Neuronal stem cell (in vitro differentiated cells): ENCODE results near the gene SGK1.
"Not testable (repeated sequence)": the region's sequence is repeated elsewhere in the genome, so short reads cannot be mapped to it uniquely, and the experiment has no call there.

Experiments
- DNase-seq: peaks from one replicate; pipeline ENCODE4 v3.0.0-alpha.2; 2013; ENCODE audit warnings: low spot score
- H2AFZ ChIP-seq: one replicate; pipeline ENCODE4 v1.6.1; 2013; ENCODE audit warnings: mild to moderate bottlenecking, low read length, inconsistent platforms
- H2AK5ac ChIP-seq: 2 replicates; pipeline ENCODE4 v1.6.1; 2013; ENCODE audit warnings: low read depth, mild to moderate bottlenecking, inconsistent platforms, low read length, moderate library complexity, mixed read lengths
- H2BK120ac ChIP-seq: 2 replicates; pipeline ENCODE4 v1.6.1; 2013; ENCODE audit warnings: low read depth, mild to moderate bottlenecking, inconsistent platforms, low read length, moderate library complexity, mixed read lengths
- H2BK12ac ChIP-seq: one replicate; pipeline ENCODE4 v1.6.1; 2013; ENCODE audit warnings: low read length, inconsistent platforms
- H2BK15ac ChIP-seq: 2 replicates; pipeline ENCODE4 v1.6.1; 2013; ENCODE audit warnings: mild to moderate bottlenecking, low read length, inconsistent platforms, mixed read lengths
- H2BK5ac ChIP-seq: one replicate; pipeline ENCODE4 v1.6.1; 2013; ENCODE audit warnings: inconsistent platforms, mild to moderate bottlenecking, low read length, moderate library complexity
- H3K14ac ChIP-seq: one replicate; pipeline ENCODE4 v1.6.1; 2013; ENCODE audit warnings: low read length, inconsistent platforms
- H3K18ac ChIP-seq: 2 replicates; pipeline ENCODE4 v1.6.1; 2013; ENCODE audit warnings: low read length, inconsistent platforms
- H3K23ac ChIP-seq: 2 replicates; pipeline ENCODE4 v1.6.1; 2013; ENCODE audit warnings: low read depth, mild to moderate bottlenecking, mixed read lengths, low read length, inconsistent platforms; ENCODE audit not compliant: poor library complexity
- H3K27ac ChIP-seq: replicated peaks from 3 replicates; pipeline ENCODE4 v1.5.1; 2013; ENCODE audit warnings: low read length, inconsistent platforms
- H3K27me3 ChIP-seq, 3 experiments: 2 replicates each; pipeline ENCODE4 v1.6.1; 2013; ENCODE audit warnings: low read length in 3 of 3, mild to moderate bottlenecking in 2 of 3, inconsistent platforms in 1 of 3, low read depth in 1 of 3, mixed read lengths in 1 of 3, moderate library complexity in 1 of 3; ENCODE audit not compliant: control insufficient read depth in 3 of 3, insufficient read depth in 3 of 3
- H3K36me3 ChIP-seq, 2 donors: replicated peaks in 1 of 2; 2 replicates each; pipeline ENCODE4 v1.6.1; 2013; ENCODE audit warnings: low read length in 2 of 2; ENCODE audit not compliant: control insufficient read depth in 2 of 2, insufficient read depth in 2 of 2
- H3K4ac ChIP-seq: 2 replicates; pipeline ENCODE4 v1.6.1; 2013; ENCODE audit warnings: inconsistent platforms, mild to moderate bottlenecking, low read length, moderate library complexity
- H3K4me1 ChIP-seq, 2 donors: 1 replicate in 1 of 2; 2 replicates in 1 of 2; pipeline ENCODE4 v1.6.1; 2013; ENCODE audit warnings: low read length in 2 of 2, low read depth in 1 of 2; ENCODE audit not compliant: control insufficient read depth in 2 of 2, insufficient read depth in 1 of 2
- H3K4me2 ChIP-seq: one replicate; pipeline ENCODE4 v1.6.1; 2013; ENCODE audit warnings: mild to moderate bottlenecking, low read length, inconsistent platforms; ENCODE audit not compliant: insufficient read depth, poor library complexity, severe bottlenecking
- H3K4me3 ChIP-seq, 2 donors: 2 replicates each; pipeline ENCODE4 v1.5.1; 2013; ENCODE audit warnings: low read length in 2 of 2, mild to moderate bottlenecking in 2 of 2, inconsistent platforms in 1 of 2, moderate library complexity in 1 of 2
- H3K79me1 ChIP-seq: one replicate; pipeline ENCODE4 v1.6.1; 2013; ENCODE audit warnings: low read depth, mild to moderate bottlenecking, inconsistent platforms, low read length, moderate library complexity
- H3K9ac ChIP-seq: one replicate; pipeline ENCODE4 v1.6.1; 2013; ENCODE audit warnings: mild to moderate bottlenecking, low read depth, low read length, inconsistent platforms; ENCODE audit not compliant: poor library complexity
- H3K9me3 ChIP-seq, 2 donors: replicated peaks in 1 of 2; 2 replicates each; pipeline versions ENCODE3 to v1.6.1; 2013; ENCODE audit warnings: low read length in 2 of 2, mild to moderate bottlenecking in 2 of 2, inconsistent platforms in 1 of 2, low read depth in 1 of 2, mixed read lengths in 1 of 2, moderate library complexity in 1 of 2; ENCODE audit not compliant: control insufficient read depth in 2 of 2, insufficient read depth in 1 of 2
- H4K8ac ChIP-seq: one replicate; pipeline ENCODE4 v1.6.1; 2013; ENCODE audit warnings: low read depth, mild to moderate bottlenecking, inconsistent platforms, low read length, moderate library complexity
- H4K91ac ChIP-seq: one replicate; pipeline ENCODE4 v1.6.1; 2013; ENCODE audit warnings: low read length, low read depth, mild to moderate bottlenecking, inconsistent platforms; ENCODE audit not compliant: poor library complexity
- WGBS, 2 donors: extraction: QIAGEN DNeasy Blood & Tissue Kit; methylation state at CpG; one replicate each; pipeline ENCODE4 v1.1.7; 2013; ENCODE audit warnings: missing lambda C conversion rate in 2 of 2, mixed read lengths in 1 of 2; ENCODE audit not compliant: insufficient read length in 2 of 2, insufficient replicate concordance in 1 of 2; ENCODE audit errors: extremely low coverage in 2 of 2; 5-methylcytosine and 5-hydroxymethylcytosine counted together

Gene SGK1

DNA sequence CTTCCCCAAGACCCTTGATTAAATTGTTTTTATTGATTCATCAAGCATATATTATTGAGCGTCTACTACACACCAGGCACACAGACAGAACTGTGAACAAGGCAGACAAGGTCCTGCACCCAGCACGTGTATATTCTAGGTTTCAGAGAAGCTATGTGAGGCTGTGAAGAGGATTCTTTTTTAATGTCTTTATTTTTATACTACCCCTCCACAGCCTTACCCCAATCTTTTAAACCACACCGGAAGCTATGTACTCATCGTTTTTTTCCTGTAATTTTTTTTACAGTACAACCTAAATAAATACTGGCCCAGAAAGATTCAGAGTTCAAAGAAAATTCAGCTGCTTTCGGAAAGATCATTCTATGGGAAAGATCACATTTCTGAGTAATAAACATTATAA, 10.0 kb downstream of the SGK1 start:
- no peaks in the 10 kb centered on the region for H3K36me3 ChIP-seq
- no CpG with 5 or more reads among the region's 5 CpGs for WGBS, 2 donors

DNA sequence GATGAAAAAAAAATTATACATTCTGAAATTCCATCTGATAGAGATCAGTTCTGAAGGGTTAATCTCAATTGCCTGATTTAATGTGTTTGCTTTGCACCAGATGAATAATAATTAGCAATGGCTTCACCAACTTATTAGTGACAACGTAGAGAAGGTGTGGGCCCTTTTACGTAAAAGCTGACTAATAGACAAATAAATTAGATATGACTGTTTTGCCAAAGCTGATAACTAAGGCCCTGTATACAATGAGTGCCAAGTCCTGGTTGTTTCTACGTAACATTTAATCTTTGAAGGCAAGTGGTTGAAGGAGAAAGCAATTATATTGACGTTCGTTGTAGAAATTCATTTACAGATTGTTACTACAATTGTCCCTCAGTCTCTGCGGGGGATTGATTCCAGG, 10.8 kb downstream of the SGK1 start:
- no peak overlapping the region for H2BK15ac ChIP-seq
- H3K4me1 ChIP-seq = no peaks in the 10 kb centered on the region
- H3K23ac ChIP-seq = no peak overlapping the region
- no peak overlapping the region for H3K9ac ChIP-seq
- no peak overlapping the region for H4K91ac ChIP-seq
- DNase-seq = no peak
- H2BK120ac ChIP-seq = no peak overlapping the region
- H3K27me3 ChIP-seq = no peaks in the 10 kb centered on the region
- no peak overlapping the region for H3K4me2 ChIP-seq
- H2AK5ac ChIP-seq = no peak overlapping the region
- no peaks in the 10 kb centered on the region for H3K79me1 ChIP-seq
- H3K27ac ChIP-seq = no peak overlapping the region
- no peak overlapping the region for H2BK12ac ChIP-seq
- no peak overlapping the region for H2BK5ac ChIP-seq
- H3K14ac ChIP-seq = no peak overlapping the region
- no peak overlapping the region for H3K4me3 ChIP-seq
- no peak overlapping the region for H4K8ac ChIP-seq
- H3K18ac ChIP-seq = no peak overlapping the region
- no CpG with 5 or more reads among the region's 6 CpGs for WGBS, 2 donors
- H3K36me3 ChIP-seq = no peaks in the 10 kb centered on the region
- no peak overlapping the region for H2AFZ ChIP-seq
- H3K4ac ChIP-seq = no peak overlapping the region
- no peaks in the 10 kb centered on the region for H3K9me3 ChIP-seq

More for the DNA sequence above, 10.0 kb downstream of the SGK1 start:
- no peak for DNase-seq
- Histone ChIP-seq H3K18ac (no peak overlapping the region), H3K23ac (no peak overlapping the region), H2BK5ac (no peak overlapping the region), H3K9me3 (no peaks in the 10 kb centered on the region), H3K4me3 (no peak overlapping the region), H2AK5ac (no peak overlapping the region), H3K4me2 (no peak overlapping the region), H3K9ac (no peak overlapping the region), H3K27ac (no peak overlapping the region), H2BK120ac (no peak overlapping the region), H3K79me1 (no peaks in the 10 kb centered on the region), H2BK12ac (no peak overlapping the region), H2BK15ac (no peak overlapping the region), H3K14ac (no peak overlapping the region), H4K91ac (no peak overlapping the region), H3K27me3 (no peaks in the 10 kb centered on the region), H2AFZ (no peak overlapping the region), H4K8ac (no peak overlapping the region), H3K4me1 (no peaks in the 10 kb centered on the region), H3K4ac (no peak overlapping the region)

DNA sequence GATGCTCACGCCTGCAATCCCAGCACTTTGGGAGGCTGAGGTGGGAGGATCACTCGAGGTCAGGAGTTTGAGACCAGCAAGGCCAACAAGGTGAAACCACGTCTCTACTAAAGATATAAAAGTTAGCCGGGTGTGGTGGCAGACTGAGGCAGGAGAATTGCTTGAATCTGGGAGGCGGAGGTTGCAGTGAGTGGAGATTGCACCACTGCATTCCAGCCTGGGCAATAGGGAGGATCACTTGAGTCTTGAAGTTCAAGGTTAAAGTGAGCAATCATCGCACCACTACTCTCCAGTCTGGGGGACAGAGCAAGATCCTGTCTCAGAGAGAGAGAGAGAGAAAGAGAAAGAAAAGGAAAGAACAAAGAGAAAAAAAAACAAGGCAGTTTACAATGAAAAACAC, 13.5 kb downstream of the SGK1 start:
- not testable (repeated sequence) for H2BK12ac ChIP-seq, H3K27ac ChIP-seq, H2AFZ ChIP-seq, H3K27me3 ChIP-seq, H3K79me1 ChIP-seq, H3K4me3 ChIP-seq, H3K4me2 ChIP-seq, H3K9me3 ChIP-seq, H3K36me3 ChIP-seq, H4K91ac ChIP-seq, H3K4ac ChIP-seq, H3K4me1 ChIP-seq, H3K18ac ChIP-seq, H4K8ac ChIP-seq, H3K14ac ChIP-seq, DNase-seq, H2AK5ac ChIP-seq, H2BK120ac ChIP-seq, H3K23ac ChIP-seq, H3K9ac ChIP-seq, H2BK15ac ChIP-seq, H2BK5ac ChIP-seq
- WGBS, 2 donors = no CpG with 5 or more reads among the region's 6 CpGs

DNA sequence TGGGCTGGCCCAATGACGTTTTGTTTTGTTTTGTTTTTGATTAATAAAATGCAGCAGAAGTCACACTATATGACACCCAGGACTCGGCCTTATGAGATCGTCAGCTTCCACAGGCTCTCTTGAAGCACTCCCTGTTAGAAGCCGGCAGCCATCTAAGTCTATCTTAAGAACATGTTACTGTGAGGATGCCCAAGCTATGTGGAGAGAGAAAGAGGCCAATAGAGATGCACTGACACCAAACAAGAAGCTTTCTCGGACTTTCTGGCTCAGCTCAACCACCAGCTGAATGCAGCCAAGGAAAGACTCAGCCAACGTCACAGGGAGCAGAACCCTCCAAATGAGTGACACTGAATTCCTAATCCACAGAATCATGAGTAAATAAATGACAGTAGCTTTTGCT, 14.0 kb downstream of the SGK1 start:
- Histone ChIP-seq H2BK120ac (no peak overlapping the region), H3K23ac (no peak overlapping the region), H3K14ac (no peak overlapping the region), H3K9ac (no peak overlapping the region), H3K9me3 (no peaks in the 10 kb centered on the region), H3K79me1 (no peaks in the 10 kb centered on the region), H2BK12ac (no peak overlapping the region), H3K36me3 (no peaks in the 10 kb centered on the region), H3K4me1 (no peaks in the 10 kb centered on the region), H3K4me2 (no peak overlapping the region), H3K4me3 (no peak overlapping the region), H3K27ac (no peak overlapping the region), H4K8ac (no peak overlapping the region), H3K27me3 (no peaks in the 10 kb centered on the region), H3K4ac (no peak overlapping the region), H2AK5ac (no peak overlapping the region), H2BK15ac (no peak overlapping the region), H4K91ac (no peak overlapping the region), H2AFZ (no peak overlapping the region), H3K18ac (no peak overlapping the region), H2BK5ac (no peak overlapping the region)
- WGBS, 2 donors = no CpG with 5 or more reads among the region's 6 CpGs
- DNase-seq = no peak
